Lower lobe of right lung (tissue), 2 donors: ENCODE results near the gene ACTR1B. TPM values are rescaled to one million over a fixed set of nuclear protein-coding genes. Genes with fewer than 3 reads are reported as not detected.

Source experiments
- ATAC-seq, 2 donors: fragments of 200-7000 bp; cut with Tn5 transposase; one replicate each; pipeline ENCODE4 v1.9.1; 2020 to 2022; ENCODE audit warnings: mild to moderate bottlenecking in 2 of 2, moderate library complexity in 2 of 2
- DNase-seq: peaks from one replicate; pipeline ENCODE4 v3.0.0-alpha.2; 2020
- H3K27ac ChIP-seq: fragments of 200-600 bp; one replicate; pipeline ENCODE4 v1.8.0; 2022
- H3K27me3 ChIP-seq: fragments of 200-600 bp; one replicate; pipeline ENCODE4 v1.8.0; 2022; ENCODE audit warnings: low read depth
- H3K36me3 ChIP-seq: fragments of 200-600 bp; one replicate; pipeline ENCODE4 v1.8.0; 2022; ENCODE audit warnings: mild to moderate bottlenecking
- H3K4me1 ChIP-seq: fragments of 200-600 bp; one replicate; pipeline ENCODE4 v1.8.0; 2022
- H3K4me3 ChIP-seq: fragments of 200-600 bp; one replicate; pipeline ENCODE4 v1.8.0; 2022; ENCODE audit warnings: mild to moderate bottlenecking
- H3K9me3 ChIP-seq: fragments of 200-600 bp; one replicate; pipeline ENCODE4 v1.8.0; 2022
- intact Hi-C: fragments of 100-400 bp; cut with DNase I; formaldehyde crosslinking; loops from one replicate; pipeline ENCODE4 v1.11.0; 2022
- total RNA-seq: library from RNA; stranded (reverse); fragmentation: NEBNext Ultra II Directional; extraction: Animal tissue kit (Norgen Biotek cat#: 25700); gene quantifications from one replicate; pipeline ENCODE4 v1.2.1, GENCODE V29; 2021
- TF ChIP-seq, protein P1 (sequence below): fragments of 200-600 bp; IDR thresholded peaks from one replicate; pipeline ENCODE4 v1.8.0; 2022; ENCODE audit warnings: antibody characterized with exemption, mild to moderate bottlenecking
- donor health status: DM: no; HTN: yes; CAD: no; lungs with severe emphysema.

Gene ACTR1B
- total RNA-seq, 1 donor from 2014 or later: 56.0 TPM

GRCh38 chr2:97660044-97660774, 3.6 kb downstream of the ACTR1B start:
- Histone ChIP-seq H3K36me3 (peaks cover 50% of the 10 kb centered on the region), H3K27ac (no peak overlapping the region), H3K4me3 (no peak overlapping the region), H3K4me1 (peaks cover 33% of the 10 kb centered on the region), H3K9me3 (no peaks in the 10 kb centered on the region), H3K27me3 (no peaks in the 10 kb centered on the region)
- DNase-seq (no peak), ATAC-seq (no peak)
- TF ChIP-seq, protein P1, sequence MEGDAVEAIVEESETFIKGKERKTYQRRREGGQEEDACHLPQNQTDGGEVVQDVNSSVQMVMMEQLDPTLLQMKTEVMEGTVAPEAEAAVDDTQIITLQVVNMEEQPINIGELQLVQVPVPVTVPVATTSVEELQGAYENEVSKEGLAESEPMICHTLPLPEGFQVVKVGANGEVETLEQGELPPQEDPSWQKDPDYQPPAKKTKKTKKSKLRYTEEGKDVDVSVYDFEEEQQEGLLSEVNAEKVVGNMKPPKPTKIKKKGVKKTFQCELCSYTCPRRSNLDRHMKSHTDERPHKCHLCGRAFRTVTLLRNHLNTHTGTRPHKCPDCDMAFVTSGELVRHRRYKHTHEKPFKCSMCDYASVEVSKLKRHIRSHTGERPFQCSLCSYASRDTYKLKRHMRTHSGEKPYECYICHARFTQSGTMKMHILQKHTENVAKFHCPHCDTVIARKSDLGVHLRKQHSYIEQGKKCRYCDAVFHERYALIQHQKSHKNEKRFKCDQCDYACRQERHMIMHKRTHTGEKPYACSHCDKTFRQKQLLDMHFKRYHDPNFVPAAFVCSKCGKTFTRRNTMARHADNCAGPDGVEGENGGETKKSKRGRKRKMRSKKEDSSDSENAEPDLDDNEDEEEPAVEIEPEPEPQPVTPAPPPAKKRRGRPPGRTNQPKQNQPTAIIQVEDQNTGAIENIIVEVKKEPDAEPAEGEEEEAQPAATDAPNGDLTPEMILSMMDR: no peak
- intact Hi-C loops: no loop called here

DNA sequence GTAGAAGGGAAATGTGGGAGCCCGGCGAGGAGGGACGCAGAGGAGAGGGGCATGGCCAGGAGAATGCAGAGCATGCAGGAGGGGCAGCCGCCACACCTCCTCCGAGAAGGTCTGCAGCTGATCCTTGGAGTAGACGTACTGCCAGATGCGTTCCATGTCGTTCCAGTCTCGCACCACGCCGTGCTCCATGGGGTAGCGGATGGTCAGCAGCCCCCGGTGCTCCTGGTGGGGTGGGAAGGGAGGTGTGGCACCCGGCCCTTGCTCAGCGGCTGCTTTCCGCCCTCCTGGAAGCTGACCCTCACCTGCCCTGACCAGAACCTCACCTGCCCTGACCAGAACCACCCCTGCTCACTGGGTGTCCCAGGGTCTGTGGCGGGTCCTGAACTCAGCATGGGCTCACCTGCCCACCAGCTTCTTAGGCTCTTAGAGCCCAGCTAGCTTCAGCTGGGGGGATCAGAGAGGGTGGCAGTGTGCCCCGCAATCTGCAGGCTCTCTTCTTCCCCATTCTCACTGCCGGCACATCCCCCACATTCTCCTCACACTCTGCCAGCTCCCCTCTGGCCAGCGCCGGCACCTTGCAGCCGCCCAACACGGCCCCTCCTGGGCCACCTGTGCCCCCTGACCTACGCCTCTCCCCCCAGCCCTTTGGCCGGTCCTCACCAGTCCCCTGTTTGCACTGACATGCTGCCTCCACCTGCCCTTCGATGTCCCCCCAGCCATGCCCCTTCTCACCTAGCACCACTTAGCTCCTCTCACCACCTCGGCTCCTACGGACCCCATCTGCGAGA, 4.4 kb downstream of the ACTR1B start:
- no peak overlapping the region for H3K4me3 ChIP-seq
- H3K4me1 ChIP-seq: peaks cover 27% of the 10 kb centered on the region
- no peak for ATAC-seq
- no peak for DNase-seq
- TF ChIP-seq, protein P1: no peak
- H3K27me3 ChIP-seq: no peaks in the 10 kb centered on the region
- no peaks in the 10 kb centered on the region for H3K9me3 ChIP-seq
- peaks cover 50% of the 10 kb centered on the region for H3K36me3 ChIP-seq
- H3K27ac ChIP-seq: no peak overlapping the region
- intact Hi-C loops: no loop called here

DNA sequence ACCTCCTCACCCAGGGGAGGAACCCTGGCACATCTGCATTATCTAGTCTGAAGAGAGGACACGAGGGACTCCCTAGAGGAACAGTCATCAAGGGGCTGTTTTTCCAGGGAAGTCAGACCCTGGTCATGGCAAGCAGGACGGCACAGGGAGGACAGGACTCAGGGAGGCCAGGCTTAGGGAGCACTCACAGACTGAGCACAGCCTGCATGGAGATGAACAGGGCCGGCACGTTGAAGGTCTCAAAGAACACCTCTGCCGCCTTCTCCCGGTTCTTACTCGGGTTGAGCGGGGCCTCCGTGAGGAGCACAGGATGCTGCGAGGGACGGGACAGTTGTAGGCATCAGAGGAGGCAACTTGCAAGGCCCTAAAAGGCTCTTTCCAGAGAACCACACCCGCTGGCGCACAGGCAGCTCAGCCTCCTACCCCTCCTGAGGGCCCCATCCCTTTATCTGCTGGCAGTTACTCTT, 5.1 kb downstream of the ACTR1B start:
- no peaks in the 10 kb centered on the region for H3K27me3 ChIP-seq
- no peak overlapping the region for H3K27ac ChIP-seq
- intact Hi-C loops: no loop called here
- H3K4me1 ChIP-seq: peaks cover 27% of the 10 kb centered on the region
- no peak overlapping the region for H3K4me3 ChIP-seq
- peaks cover 50% of the 10 kb centered on the region for H3K36me3 ChIP-seq
- DNase-seq: no peak
- TF ChIP-seq, protein P1: no peak
- ATAC-seq: no peak
- no peaks in the 10 kb centered on the region for H3K9me3 ChIP-seq

DNA sequence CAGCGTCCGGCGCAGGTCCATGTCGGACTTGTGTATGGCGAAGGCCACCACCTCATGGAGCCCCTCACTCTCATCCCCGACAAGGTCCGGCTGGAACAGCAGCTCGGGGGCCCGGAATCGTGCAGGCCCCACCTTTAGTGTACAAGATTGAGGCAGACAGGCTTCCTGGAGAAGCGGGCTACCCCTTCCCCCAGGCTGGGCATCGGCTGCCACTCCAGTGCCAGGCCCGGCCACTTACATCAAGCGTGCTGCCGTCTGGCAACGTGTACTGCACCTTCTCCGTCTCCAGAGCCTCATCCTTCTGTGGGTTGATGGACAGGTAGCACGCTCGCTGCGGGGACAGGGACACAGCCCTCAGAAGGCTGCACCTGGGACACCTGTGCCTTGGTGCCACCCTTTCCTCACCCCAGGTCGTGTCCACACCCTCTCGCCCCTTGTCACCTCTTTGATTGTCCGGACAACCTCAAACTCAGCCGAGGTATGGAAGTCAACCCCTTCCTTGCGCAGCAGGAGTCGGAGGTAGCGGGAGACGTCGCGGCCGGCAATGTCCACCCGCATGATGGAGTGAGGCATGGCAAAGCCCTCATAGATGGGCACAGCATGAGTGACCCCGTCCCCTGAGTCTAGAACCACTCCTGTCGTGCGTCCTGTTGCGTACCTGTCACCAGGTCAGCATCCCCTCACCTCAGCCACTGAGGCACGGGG, 5.7 kb downstream of the ACTR1B start:
- ATAC-seq (no peak), DNase-seq (no peak)
- H3K4me3 ChIP-seq: no peak overlapping the region
- no peaks in the 10 kb centered on the region for H3K27me3 ChIP-seq
- H3K36me3 ChIP-seq: peaks cover 50% of the 10 kb centered on the region
- peaks cover 25% of the 10 kb centered on the region for H3K4me1 ChIP-seq
- TF ChIP-seq, protein P1: no peak
- no peaks in the 10 kb centered on the region for H3K9me3 ChIP-seq
- no peak overlapping the region for H3K27ac ChIP-seq
- intact Hi-C loops: no loop called here

DNA sequence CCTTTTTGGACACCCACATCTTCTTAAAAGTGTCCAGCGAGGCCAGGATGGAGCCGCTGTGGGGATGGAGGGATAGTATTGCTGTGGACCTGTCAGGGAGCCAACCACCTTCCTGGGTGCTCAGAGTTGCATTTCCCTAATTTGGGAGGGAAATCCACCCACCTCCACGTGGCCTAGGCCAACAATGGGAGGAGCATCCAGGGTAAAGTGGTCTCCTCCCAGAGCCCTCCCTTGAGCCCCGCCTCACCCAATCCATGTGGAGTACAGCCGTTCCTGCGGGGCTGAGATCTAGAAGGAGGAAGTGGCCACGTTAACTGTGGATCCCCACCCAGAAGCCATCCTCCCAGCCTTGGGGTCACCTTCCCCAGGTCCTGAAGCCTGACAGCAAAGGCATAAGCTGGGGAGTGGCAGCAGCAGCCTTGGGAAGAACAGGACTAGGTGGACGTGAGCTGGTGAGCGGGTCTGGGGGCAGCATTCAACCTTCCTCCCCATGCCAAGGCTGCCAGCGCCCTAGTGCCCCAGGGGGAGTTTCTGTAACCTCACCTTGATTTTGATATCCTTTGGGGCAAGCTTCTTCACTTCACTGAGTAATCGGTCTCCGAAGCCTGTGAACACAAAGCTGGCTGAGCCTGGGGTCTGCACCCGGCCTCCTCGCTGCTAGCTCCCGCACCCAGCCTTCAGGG, 6.8 kb downstream of the ACTR1B start:
- H3K9me3 ChIP-seq: no peaks in the 10 kb centered on the region
- no peak overlapping the region for H3K27ac ChIP-seq
- H3K4me1 ChIP-seq: peaks cover 14% of the 10 kb centered on the region
- no peak for ATAC-seq
- TF ChIP-seq, protein P1: no peak
- DNase-seq: no peak
- intact Hi-C loops: no loop called here
- H3K4me3 ChIP-seq: no peak overlapping the region
- H3K27me3 ChIP-seq: no peaks in the 10 kb centered on the region
- H3K36me3 ChIP-seq: peaks cover 50% of the 10 kb centered on the region
